Hematopoietic multipotent progenitor cell treated with erythropoietin and hydrocortisone succinate and interleukin-3 and kit ligand, for 4 days (in vitro differentiated cells): ENCODE data around the gene DNER.
"Not testable (repeated sequence)": the region's sequence is repeated elsewhere in the genome, so short reads cannot be mapped to it uniquely, and the experiment has no call there.

Source experiments
- DNase-seq: peaks from one replicate; pipeline ENCODE4 v3.0.0-alpha.2; 2015

The DNER gene

DNA sequence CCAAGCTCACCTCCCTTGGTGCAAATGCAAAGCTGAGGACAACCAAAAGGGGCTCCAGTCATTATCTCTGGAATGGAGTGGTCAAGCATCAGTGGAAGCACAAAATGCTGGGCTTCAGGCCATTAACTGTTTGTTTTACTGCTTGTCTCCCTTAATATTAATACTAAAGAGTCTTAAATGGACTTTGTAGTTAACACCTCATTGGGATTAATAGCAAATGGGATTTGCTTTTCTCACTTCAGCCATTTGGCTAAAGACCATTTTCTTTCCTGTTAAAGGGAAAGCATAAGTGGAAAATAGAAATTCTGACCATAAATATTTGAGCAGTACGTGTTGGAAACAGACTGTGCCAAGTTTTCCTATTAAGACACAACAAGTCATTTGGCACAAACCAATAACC lies 154.4 kb downstream of the DNER start:
- no peak for DNase-seq

- DNase-seq = no peak
Observed at GRCh38 chr2:229553091-229553490, 161.3 kb downstream of the DNER start.

GRCh38 chr2:229543176-229543873 lies 171.0 kb downstream of the DNER start:
- no peak for DNase-seq

GRCh38 chr2:229539628-229540027 lies 174.7 kb downstream of the DNER start:
- no peak for DNase-seq

DNA sequence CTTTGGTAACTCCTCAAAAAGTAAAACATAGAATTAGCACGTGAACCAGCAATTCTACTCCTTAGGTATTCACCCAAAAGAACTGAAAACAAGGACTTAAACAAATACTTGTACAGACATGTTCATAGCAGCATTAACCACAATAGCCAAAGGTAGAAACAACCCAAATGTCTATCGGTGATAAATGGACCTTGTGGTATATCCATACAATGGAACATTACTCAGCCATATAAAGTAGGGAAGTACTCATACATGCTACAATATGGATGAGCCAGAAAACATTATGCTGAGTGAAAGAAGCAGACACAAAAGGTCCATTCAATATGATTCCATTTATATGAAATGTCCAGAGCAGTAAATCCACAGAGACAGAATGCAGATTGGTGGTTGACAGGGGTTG lies 182.8 kb downstream of the DNER start:
- DNase-seq = no peak

DNA sequence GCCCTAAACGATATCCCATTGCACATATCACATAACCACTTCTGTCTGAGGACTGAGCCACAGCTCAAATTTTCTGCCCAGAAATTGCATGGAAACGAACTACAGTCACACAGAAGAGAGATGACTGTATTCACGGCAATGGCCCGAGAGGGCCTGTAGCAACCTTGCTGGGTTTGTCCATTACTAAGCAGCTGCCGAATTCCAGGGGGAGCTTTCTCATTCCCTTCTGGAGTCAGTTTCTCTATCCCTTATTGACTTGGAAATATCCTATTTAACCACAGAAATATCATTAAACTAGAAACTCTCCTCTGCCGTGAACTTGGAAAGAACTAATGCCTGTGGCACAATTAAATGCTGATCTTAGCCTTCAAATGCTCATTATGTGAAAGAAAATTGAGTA lies 183.9 kb downstream of the DNER start:
- DNase-seq = no peak

DNA sequence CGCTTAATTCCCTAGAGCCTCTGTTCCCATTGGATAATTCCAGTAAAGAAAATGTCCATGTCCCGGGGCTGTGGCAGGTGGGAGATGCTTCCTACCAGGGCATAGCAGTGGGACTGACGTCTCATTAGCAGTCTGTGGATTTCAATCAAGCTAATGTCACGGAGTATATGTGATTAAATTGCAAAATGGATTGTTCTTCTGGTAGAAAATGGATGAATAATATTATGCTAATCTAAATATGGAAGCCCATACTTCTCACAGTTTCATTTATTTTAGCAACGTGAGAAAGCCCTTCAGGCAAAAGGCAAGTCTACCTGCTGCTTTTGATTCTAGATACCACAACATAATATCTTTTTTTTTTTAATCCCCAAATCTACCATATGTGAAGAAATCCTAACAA lies 185.5 kb downstream of the DNER start:
- no peak for DNase-seq

- no peak for DNase-seq
Observed at GRCh38 chr2:229526951-229527350, 187.4 kb downstream of the DNER start.

GRCh38 chr2:229524799-229525198 lies 189.6 kb downstream of the DNER start:
- DNase-seq = no peak

GRCh38 chr2:229523663-229524062 lies 190.7 kb downstream of the DNER start:
- DNase-seq = no peak

DNA sequence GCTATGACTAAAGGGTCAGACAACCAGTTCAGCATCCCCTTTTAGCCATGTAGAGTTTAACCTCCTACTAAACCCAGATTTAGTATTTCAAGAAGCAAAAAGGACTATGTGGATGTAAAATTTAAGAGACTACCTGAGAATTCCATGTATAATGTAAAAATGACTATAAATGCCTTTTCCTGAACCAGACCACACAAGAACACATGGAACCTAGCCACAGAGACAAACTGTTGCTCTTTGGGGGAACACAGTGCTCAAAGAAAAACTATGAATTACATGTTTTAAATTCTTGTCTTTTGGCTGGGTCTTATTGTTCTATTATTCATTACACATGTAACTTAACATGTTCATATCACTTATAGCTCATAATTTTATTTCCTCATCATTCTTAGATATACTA lies 192.8 kb downstream of the DNER start:
- no peak for DNase-seq

GRCh38 chr2:229520691-229521096 lies 193.7 kb downstream of the DNER start:
- DNase-seq = no peak

DNA sequence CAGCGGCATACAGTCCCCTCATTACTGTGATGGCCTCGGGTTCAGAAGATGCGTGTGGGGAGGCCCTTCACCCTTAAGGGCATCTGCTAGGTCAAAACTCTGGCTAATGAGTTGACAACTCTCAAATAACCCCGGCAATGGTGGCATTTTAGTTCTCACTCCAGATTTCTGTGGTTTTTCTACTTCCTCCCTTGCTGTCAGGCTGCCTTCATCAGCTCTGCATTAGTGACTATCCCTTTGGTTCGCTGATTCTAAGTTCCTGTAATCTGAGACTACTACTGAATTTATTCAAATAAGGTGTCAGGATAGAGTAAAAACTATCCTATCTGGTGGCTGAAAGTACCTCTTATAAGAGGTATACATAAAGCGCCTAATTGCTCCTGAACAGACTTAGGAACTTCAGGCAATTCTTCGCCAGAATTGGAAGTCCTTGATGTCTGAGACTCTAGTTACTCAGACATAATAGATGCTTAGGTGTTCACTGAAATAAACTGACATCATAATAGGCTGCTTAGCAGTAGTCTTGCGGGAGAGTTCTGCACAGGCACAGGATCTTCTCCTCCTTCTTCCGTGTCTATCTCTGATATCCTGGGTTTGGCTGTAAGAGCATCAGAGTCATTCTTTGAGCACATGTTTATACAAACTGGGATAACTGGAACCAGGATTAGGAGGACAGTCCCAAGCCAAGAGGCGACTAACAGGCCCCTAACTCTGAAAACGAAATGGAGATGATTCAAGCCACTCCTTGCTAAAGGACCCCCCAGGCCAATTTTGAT lies 194.5 kb downstream of the DNER start:
- DNase-seq = peak; percentile 2

GRCh38 chr2:229514273-229514895 lies 200.0 kb downstream of the DNER start:
- DNase-seq = no peak

DNA sequence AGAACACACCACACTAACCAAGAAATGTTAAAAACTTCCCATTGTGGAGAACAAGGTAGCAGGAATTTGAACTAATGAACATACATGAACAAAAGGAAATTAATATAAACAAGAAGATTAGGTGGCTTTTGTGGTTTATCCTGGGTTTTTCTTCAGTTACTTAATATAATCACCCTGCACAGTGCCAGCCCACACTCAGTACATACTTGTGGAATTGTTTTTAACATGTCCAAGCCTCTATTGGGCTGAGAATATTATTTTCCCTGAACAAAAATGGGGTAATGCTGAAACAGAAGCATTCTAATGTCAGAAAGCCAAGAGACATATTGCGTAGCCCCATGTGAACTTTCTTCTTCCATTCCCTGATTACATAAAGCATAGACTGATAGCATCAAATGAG lies 202.8 kb downstream of the DNER start:
- no peak for DNase-seq

GRCh38 chr2:229506699-229507098 lies 207.7 kb downstream of the DNER start:
- DNase-seq = not testable (repeated sequence)

DNA sequence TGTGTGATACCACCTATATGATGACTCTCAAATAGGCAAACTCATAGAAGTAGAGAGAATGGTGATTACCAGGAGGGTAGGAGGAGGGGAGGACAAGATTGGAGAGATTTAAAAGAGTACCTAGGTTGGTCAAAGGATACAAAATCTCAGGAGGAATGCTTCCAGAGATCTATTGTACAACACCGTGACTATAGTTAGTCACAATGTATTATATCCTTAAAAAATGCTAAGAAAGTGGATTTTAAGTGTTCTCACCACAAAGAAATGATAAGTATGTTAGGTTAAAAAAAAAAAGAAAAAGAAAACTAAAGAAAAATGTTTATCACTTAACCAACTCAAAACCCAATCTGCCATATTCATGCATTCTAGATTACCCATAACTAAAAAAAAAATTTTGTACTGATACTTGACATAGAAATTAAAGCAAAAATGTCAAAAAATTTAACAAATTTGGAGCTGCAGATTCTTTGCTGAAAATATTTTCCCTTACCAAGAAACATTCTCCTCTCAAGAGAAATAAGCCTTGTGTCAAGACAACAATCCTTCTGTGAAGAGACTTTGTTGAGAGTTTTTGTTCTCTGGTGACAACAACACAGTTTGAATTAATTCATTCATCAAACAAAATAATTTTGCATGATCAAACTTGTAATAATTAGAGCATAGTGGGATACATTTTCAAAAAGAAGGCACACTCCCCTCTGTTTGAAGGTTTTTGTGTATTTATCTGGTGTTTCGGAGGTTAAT lies 213.1 kb downstream of the DNER start:
- no peak for DNase-seq

DNA sequence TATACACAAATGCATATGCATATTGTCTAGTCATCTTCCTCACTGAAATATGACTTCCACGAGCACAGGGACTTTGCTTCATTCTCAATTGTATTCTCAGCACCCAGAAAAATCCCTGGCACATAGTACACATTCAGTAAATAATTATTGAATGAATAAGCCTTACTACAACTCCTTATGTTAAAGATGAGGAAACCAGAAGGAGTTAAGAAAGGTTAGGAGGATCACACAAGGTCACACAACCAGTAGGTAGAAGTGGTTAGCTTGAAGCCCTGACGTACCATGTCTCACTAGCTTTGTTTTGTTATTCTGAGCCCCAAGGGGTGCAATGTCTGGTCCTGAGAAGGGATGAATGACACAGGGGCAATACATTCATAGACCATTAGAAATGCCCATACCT lies 222.3 kb downstream of the DNER start:
- DNase-seq = no peak

GRCh38 chr2:229490167-229490566 lies 224.2 kb downstream of the DNER start:
- no peak for DNase-seq

DNA sequence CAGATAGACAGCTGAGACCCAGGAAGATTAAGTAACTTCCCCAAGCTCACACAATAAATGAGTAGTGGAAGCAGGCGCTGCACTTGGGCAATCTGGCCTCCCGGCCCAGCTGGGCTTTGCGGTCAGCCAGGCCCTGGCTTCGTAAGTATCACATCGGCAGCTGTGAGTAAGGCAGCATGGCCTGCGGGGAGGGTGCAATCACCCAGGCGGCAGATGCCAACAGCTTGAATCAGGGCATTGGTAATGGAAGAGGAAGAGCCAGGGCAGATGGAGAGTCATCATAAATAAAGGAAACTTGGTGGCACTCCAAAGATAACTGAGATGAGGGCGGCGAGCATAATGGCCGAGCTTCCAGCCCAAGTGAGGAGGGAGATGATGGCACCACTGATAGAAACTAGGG lies 225.3 kb downstream of the DNER start:
- DNase-seq = no peak

- no peak for DNase-seq
Observed at GRCh38 chr2:229488232-229488631, 226.1 kb downstream of the DNER start.

DNA sequence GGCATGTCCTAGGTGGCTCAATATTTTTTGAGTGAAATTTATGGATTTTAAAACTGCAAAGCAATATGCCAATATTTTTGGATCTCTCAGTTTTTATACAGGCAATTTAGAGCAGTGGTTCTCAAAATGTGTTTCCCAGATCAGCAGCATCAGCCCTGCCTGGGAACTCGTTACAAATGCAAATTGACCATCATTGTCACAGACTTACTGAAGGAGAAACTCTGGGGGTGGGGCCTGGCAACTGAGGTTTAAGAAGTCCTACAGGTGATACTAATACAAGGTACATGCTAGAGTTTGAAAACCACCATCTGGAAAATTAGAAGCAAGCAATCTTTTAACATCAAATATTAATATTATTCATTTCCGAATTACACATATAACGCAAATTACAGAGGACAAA lies 227.7 kb downstream of the DNER start:
- DNase-seq = no peak

GRCh38 chr2:229485857-229486256 lies 228.5 kb downstream of the DNER start:
- no peak for DNase-seq
